Stimulated activated memory B cell treated with anti-CD40 and anti-IgM and Interleukin-4, amounts not matched to agents 10 μg/mL and 1 μg/mL and 100 μg/mL, for 72 hours (primary cell): ENCODE data around the gene ZNF516.
A peak's percentile ranks its signal among the peaks of the same experiment; 100 is the strongest.
"Not testable (repeated sequence)": the region's sequence is repeated elsewhere in the genome, so short reads cannot be mapped to it uniquely, and the experiment has no call there.

Experiments used
- ATAC-seq: fragments of 150-1000 bp; cut with Tn5 transposase; 2 replicates; pipeline ENCODE4 v1.10.0; 2021
- H3K27ac Mint-ChIP-seq: one replicate; pipeline ENCODE4 v1.8.0; 2022; ENCODE audit warnings: mild to moderate bottlenecking, mixed read lengths
- H3K27me3 Mint-ChIP-seq: one replicate; pipeline ENCODE4 v1.8.0; 2022; ENCODE audit warnings: mixed read lengths
- H3K36me3 Mint-ChIP-seq: one replicate; pipeline ENCODE4 v1.8.0; 2022; ENCODE audit warnings: mixed read lengths
- H3K4me1 Mint-ChIP-seq: one replicate; pipeline ENCODE4 v1.8.0; 2022; ENCODE audit warnings: mixed read lengths
- H3K4me3 Mint-ChIP-seq: one replicate; pipeline ENCODE4 v1.8.0; 2022; ENCODE audit warnings: mild to moderate bottlenecking, moderate library complexity, mixed read lengths
- H3K9me3 Mint-ChIP-seq: one replicate; pipeline ENCODE4 v1.8.0; 2022; ENCODE audit warnings: mixed read lengths

Gene ZNF516, protein sequence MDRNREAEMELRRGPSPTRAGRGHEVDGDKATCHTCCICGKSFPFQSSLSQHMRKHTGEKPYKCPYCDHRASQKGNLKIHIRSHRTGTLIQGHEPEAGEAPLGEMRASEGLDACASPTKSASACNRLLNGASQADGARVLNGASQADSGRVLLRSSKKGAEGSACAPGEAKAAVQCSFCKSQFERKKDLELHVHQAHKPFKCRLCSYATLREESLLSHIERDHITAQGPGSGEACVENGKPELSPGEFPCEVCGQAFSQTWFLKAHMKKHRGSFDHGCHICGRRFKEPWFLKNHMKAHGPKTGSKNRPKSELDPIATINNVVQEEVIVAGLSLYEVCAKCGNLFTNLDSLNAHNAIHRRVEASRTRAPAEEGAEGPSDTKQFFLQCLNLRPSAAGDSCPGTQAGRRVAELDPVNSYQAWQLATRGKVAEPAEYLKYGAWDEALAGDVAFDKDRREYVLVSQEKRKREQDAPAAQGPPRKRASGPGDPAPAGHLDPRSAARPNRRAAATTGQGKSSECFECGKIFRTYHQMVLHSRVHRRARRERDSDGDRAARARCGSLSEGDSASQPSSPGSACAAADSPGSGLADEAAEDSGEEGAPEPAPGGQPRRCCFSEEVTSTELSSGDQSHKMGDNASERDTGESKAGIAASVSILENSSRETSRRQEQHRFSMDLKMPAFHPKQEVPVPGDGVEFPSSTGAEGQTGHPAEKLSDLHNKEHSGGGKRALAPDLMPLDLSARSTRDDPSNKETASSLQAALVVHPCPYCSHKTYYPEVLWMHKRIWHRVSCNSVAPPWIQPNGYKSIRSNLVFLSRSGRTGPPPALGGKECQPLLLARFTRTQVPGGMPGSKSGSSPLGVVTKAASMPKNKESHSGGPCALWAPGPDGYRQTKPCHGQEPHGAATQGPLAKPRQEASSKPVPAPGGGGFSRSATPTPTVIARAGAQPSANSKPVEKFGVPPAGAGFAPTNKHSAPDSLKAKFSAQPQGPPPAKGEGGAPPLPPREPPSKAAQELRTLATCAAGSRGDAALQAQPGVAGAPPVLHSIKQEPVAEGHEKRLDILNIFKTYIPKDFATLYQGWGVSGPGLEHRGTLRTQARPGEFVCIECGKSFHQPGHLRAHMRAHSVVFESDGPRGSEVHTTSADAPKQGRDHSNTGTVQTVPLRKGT

DNA sequence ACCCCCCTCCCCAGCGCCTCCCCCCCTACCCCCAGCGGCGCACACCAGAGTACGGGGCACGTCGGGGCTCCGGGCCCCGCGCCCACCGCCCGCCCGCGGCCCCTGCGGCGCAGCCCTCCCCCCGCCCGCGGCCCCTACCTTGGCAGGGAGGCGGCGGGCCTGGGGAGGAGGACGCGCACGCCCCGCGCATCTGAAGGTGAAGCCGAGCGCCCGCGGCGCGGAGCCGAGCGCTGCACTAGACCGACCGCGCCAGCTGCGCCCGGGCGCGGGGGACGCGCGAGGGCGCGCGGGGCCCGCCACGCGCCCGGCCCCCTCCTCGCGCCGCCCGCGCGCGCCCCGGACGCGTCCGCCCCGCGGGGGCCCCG, at the start of gene ZNF516:
Gene ZNF516, minus strand, starts transcription at position 237 of the 365 bp plus-strand sequence. CDS start 52,188 bp downstream, outside the sequence.
- Mint-ChIP-seq H3K4me1 (peaks cover 28% of the 10 kb centered on the region), H3K27ac (peak within 1 kb of the TSS; percentile 89), H3K36me3 (peaks cover 6% of the 10 kb centered on the region), H3K4me3 (peak within 1 kb of the TSS; percentile 91), H3K27me3 (peaks cover 44% of the 10 kb centered on the region), H3K9me3 (peaks cover 2% of the 10 kb centered on the region)
- ATAC-seq: peak; percentile 3

DNA sequence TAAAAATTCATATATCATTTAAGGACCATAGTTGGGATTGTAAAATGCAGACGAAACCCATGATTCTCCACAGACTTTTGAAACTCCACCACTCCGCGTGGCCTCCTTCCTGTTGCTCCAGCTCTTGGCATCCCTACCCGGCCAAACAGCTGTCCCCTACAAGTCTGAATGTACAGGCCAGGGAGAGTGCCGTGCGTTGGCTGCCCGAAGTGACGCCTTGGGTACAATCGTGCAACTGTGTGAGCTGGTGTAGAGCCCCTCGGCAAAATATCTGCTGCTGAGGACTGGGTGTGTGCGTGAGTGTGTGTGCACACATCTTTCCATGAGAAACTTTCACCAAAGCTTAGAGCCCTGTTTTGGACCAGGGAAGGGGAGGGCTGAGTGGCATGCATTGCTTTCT, 43.8 kb upstream of the ZNF516 start:
- Mint-ChIP-seq H3K27ac (no peak overlapping the region), H3K4me1 (no peaks in the 10 kb centered on the region), H3K9me3 (no peaks in the 10 kb centered on the region), H3K4me3 (no peak overlapping the region), H3K27me3 (peaks cover 20% of the 10 kb centered on the region), H3K36me3 (no peaks in the 10 kb centered on the region)
- no peak for ATAC-seq

DNA sequence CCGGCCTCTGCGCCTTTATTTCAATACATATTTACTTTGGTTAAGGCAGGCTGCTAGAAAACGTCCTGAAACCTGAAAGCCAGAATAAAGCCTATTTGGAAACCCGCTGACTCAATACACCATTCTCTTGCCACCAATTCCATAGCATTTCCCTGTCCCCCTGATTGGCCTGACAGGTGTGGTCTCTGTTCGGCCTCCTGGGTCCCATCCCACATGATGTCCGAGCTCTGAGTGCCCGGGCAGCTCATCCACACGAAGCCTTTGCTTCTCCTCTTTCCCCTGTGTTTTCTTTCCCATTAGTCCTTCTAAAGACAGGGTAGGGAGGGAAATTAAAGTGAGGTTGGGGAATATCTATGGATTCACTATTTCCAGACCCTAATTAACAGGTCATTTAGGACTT, 42.6 kb upstream of the ZNF516 start:
- no peak overlapping the region for H3K27ac Mint-ChIP-seq
- H3K36me3 Mint-ChIP-seq: no peaks in the 10 kb centered on the region
- no peak for ATAC-seq
- H3K4me1 Mint-ChIP-seq: no peaks in the 10 kb centered on the region
- no peak overlapping the region for H3K4me3 Mint-ChIP-seq
- H3K9me3 Mint-ChIP-seq: no peaks in the 10 kb centered on the region
- H3K27me3 Mint-ChIP-seq: peaks cover 20% of the 10 kb centered on the region

DNA sequence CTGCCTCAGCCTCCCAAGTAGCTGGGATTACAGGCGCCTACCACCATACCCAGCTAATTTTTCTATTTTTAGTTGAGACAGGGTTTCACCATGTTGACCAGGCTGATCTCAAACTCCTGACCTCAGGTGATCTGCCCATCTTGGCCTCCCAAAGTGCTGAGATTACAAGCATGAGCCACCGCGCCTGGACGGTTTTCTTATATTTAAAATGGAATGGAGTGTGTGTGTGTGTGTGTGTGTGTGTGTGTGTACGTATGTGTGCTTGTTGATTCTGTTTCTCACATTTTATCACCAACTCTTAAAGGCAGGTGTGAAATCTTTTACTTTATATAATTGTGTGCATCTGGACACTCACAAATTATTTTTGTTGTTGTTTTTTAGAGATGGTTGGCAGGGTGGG, 41.6 kb upstream of the ZNF516 start:
- H3K36me3 Mint-ChIP-seq, H3K9me3 Mint-ChIP-seq, H3K4me3 Mint-ChIP-seq, H3K4me1 Mint-ChIP-seq, ATAC-seq, H3K27ac Mint-ChIP-seq: not testable (repeated sequence)
- peaks cover 20% of the 10 kb centered on the region for H3K27me3 Mint-ChIP-seq

DNA sequence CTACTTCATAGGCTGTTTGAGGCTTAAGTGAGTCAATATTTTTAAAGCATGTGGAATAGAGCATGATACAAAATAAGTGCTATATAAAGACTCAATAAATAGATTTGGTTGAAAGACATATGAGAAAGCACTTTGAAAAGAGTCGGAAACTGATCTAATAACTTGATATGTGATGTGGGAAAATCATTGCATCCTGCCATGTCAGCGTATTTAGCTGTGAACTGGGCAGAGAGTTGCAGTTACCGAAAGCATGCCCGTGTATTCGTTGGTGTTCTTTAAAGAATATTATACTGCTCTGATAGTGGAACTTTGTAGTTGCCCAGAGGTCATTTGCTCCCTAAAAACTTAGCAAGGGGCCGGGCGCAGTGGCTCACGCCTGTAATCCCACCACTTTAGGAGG, 37.8 kb upstream of the ZNF516 start:
- Mint-ChIP-seq H3K27ac (no peak overlapping the region), H3K27me3 (peaks cover 30% of the 10 kb centered on the region), H3K4me3 (no peak overlapping the region), H3K36me3 (no peaks in the 10 kb centered on the region), H3K9me3 (no peaks in the 10 kb centered on the region), H3K4me1 (peaks cover 10% of the 10 kb centered on the region)
- no peak for ATAC-seq

DNA sequence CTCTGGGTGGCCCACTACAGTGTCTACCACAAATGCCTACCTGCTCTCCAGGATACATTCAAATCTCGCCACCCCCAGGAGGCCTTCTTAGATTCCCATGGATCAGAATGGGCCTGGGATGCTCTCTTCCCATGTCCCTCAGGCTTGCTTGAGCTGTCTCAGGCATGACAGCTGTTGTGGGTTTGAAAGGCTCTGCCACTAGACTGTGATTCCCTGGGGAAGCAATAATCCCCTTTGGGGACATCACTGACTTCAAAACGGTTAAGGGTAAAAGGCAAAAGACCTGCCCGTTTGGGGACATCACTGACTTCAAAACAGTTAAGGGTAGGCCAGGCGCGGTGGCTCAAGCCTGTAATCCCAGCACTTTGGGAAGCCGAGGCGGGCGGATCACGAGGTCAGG, 35.8 kb upstream of the ZNF516 start:
- peaks cover 10% of the 10 kb centered on the region for H3K4me1 Mint-ChIP-seq
- no peak for ATAC-seq
- no peaks in the 10 kb centered on the region for H3K9me3 Mint-ChIP-seq
- H3K27ac Mint-ChIP-seq: no peak overlapping the region
- no peaks in the 10 kb centered on the region for H3K36me3 Mint-ChIP-seq
- no peak overlapping the region for H3K4me3 Mint-ChIP-seq
- H3K27me3 Mint-ChIP-seq: peaks cover 39% of the 10 kb centered on the region

DNA sequence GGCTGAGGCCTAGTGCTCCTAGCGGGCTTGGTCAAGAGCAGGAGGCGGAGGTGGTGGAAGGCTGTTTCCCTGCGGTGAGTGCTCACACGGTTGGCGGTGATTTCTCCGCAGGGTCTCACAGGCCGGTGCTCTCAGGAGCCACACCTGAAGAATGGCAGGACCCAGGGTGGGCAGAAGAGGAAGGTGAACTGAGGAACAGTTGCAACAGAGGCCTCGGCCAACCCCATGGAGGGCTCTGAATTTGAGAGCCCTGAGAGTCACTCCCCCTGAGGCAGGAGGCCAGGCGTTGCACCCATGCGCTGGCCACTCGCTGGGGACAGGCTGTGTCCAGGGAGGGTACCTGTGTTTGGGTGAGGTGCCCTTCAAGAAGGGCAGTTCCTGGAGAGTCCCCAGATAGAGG, 35.3 kb upstream of the ZNF516 start:
- H3K9me3 Mint-ChIP-seq: no peaks in the 10 kb centered on the region
- H3K4me3 Mint-ChIP-seq: no peak overlapping the region
- H3K27ac Mint-ChIP-seq: no peak overlapping the region
- H3K36me3 Mint-ChIP-seq: no peaks in the 10 kb centered on the region
- H3K4me1 Mint-ChIP-seq: peaks cover 10% of the 10 kb centered on the region
- ATAC-seq: no peak
- peaks cover 39% of the 10 kb centered on the region for H3K27me3 Mint-ChIP-seq

DNA sequence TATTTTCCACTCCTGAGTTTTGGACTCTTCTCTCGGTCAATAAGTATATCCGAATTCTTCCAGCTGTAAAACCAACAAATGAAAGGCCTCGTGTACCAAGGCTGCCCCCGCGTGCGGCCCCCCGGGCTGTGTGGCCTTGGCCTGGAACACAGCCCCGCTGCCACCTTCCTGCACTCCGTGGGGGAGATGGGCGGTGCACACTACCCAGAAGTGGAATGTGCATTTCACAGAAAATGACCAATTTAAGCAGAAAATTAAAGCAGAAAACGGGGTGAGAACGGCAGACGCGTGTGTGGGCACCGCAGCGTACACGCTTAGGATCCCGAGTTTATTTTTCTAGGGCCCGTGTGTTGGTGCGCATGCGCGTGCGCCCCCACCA, 34.4 kb upstream of the ZNF516 start:
- H3K4me1 Mint-ChIP-seq: peaks cover 10% of the 10 kb centered on the region
- ATAC-seq: no peak
- peaks cover 39% of the 10 kb centered on the region for H3K27me3 Mint-ChIP-seq
- no peaks in the 10 kb centered on the region for H3K36me3 Mint-ChIP-seq
- no peaks in the 10 kb centered on the region for H3K9me3 Mint-ChIP-seq
- H3K27ac Mint-ChIP-seq: no peak overlapping the region
- peak overlapping the region; percentile 50 for H3K4me3 Mint-ChIP-seq

DNA sequence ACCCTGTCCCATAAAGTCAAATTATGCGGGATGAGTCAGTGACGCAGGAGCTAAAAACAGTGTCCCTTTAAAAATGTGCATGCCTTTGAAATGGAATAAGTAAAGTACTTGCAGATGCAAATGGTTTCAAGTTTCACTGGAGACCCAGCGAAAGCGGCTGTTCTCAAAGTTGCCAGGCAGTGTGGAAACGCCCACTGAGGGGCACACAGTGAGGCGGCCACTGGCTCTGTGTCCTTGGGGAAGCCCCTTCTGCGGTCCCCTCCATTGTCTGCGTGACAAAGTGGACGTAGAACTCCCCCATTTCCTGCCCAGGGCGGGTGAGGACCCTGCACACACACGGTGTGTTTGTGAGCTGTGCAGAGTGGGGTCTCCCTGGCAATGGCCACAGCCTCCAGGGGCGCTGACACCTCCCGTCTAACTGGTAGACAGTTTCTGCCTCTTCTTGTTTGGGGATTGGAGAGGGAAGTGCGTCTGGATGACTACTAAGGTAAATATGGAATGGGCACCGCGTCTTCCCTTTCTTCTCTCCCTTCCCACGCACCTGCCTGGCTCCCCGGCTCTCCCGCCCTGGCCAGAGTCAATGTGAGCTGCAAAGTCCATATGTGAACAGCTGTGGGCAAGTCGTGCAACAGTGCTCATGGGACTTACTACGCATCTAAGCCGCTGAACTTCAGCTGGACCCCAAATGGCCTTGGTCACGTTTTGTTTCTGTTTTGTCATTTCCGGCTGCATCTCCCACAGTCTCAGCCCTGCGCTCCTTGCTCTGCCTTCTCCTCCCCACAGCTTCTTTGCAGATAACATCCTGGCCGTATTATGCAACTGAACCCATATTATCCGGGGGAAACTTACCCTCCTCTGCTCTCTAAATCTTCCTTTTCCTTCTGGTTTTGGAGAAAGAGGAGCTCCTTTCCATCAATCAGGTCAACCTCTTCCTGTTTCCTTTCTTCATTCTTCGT, 33.7 kb upstream of the ZNF516 start:
- Mint-ChIP-seq H3K4me1 (peaks cover 10% of the 10 kb centered on the region), H3K9me3 (no peaks in the 10 kb centered on the region), H3K36me3 (no peaks in the 10 kb centered on the region), H3K27me3 (peaks cover 39% of the 10 kb centered on the region), H3K27ac (no peak overlapping the region), H3K4me3 (peak overlapping the region; percentile 50)
- peak; percentile 47 for ATAC-seq

DNA sequence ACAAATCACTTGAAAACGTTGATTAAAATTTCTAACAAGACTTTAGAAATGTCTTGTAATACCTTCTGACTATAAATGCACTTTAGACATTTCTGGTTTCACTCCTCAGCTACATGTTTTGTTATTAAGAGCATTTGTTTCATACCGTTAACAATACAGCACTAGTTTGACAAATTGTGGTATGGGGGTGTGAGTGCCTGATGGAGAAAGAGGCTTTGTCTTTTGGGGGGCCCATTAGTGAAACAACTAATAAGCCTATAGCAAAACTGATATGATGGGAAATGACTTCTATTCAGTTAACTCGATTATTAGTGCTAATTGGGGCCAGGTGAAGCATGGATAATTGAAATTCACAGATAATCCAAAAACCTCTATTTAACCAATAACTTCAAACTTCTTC, 30.9 kb upstream of the ZNF516 start:
- H3K9me3 Mint-ChIP-seq: no peaks in the 10 kb centered on the region
- peaks cover 15% of the 10 kb centered on the region for H3K4me1 Mint-ChIP-seq
- no peak overlapping the region for H3K27ac Mint-ChIP-seq
- H3K27me3 Mint-ChIP-seq: peaks cover 39% of the 10 kb centered on the region
- no peak for ATAC-seq
- H3K4me3 Mint-ChIP-seq: no peak overlapping the region
- no peaks in the 10 kb centered on the region for H3K36me3 Mint-ChIP-seq

DNA sequence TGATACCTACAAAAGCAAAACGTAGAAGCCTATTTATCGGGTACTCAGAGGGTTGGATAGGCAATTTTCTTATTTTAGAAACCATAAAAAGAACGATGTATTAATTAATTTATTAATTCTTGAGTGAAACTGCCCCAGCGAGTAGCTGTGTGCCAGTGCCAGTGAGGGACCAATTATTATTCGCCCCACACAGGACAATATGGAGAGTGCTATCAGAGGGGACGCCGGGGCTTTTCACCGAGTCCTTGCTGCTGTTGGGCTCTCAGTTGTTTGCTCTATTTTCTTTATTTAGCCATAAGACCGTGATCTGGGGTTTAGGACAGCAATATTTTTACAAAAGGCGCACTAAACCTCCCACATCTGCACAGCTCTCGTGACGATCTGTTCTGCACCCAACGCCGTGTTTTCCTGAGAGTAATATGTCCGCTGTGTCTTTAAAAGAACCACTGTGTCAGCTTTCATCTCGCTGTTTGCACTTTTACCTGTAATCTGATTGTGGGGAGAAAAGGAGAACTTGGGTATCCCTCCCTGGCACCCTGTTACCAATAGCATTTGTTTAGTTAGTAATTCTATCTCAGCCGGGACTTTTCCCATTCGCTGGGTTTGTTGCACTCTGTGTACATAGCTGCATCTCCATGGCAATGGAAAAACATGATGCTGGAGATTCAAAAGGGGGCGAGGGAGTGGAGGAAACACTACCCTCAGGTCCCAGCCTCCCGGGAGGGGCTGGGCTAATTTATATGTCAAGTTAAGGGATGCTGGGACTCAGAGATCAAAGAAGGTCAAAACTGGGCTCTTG, 30.1 kb upstream of the ZNF516 start:
- Mint-ChIP-seq H3K9me3 (no peaks in the 10 kb centered on the region), H3K4me3 (no peak overlapping the region), H3K4me1 (peaks cover 15% of the 10 kb centered on the region), H3K27ac (peak overlapping the region; percentile 4), H3K36me3 (no peaks in the 10 kb centered on the region), H3K27me3 (peaks cover 38% of the 10 kb centered on the region)
- no peak for ATAC-seq

DNA sequence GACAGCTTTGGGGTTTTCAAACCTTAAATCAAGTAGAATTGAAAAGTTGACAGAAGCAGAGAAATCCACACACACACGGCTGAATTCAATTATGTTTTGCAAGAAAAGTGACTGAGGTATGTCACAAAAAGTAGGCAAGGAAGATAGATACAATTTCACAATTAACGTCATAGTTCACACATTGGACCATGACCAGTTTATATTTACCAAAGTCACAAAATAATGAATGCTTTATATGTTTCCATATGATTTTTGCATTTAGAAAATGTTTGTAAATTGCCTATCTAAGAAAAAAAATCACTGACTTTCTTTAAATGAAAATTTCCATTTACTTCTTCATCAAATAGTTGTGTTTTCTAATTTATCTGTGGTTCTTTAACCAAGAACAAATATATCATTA, 29.4 kb upstream of the ZNF516 start:
- H3K9me3 Mint-ChIP-seq: no peaks in the 10 kb centered on the region
- H3K4me1 Mint-ChIP-seq: peaks cover 15% of the 10 kb centered on the region

DNA sequence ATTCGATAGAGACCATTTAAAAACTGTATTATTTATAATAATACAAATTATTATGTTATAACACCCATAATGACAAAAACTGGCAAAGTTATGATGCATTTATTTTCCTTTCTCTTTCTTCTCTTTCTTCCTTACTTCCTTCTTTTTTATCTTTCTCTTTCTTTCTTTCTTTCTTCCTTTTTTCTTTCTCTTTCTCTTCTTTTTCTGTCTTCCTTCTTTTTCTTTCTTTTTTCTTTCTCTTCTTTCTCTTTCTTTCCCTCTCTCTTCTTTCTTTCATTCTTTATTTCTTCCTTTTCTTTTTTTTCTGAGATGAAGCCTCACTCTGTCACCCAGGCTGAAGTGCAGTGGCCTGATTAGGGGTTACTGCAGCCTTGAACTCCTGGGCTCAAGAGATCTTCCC, 27.5 kb upstream of the ZNF516 start:
- ATAC-seq: no peak
- Mint-ChIP-seq H3K9me3 (no peaks in the 10 kb centered on the region), H3K36me3 (no peaks in the 10 kb centered on the region), H3K4me1 (peaks cover 16% of the 10 kb centered on the region), H3K27ac (peak overlapping the region; percentile 9), H3K4me3 (no peak overlapping the region), H3K27me3 (peaks cover 24% of the 10 kb centered on the region)

More for the DNA sequence above, 29.4 kb upstream of the ZNF516 start:
- Mint-ChIP-seq H3K27ac (no peak overlapping the region), H3K27me3 (peaks cover 32% of the 10 kb centered on the region), H3K36me3 (no peaks in the 10 kb centered on the region), H3K4me3 (no peak overlapping the region)
- no peak for ATAC-seq

DNA sequence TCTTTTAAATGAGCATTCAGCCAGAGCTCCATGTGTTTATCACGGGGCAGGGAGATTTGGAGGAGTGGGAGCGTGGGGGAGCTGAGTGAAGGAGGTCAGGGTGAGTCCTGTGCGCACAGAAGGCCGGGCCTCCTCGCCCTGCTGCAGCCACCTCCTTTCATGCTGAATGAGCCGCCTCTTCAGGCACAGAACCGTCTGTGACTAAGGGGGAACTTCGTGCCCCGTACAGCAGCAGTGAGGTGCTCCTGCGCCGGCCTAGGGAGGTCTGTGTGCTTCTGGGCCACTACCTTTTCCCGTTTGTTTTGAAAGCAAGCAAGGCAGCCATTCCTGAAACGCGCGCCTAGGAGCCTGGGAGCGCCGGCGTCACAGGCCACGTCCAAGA, 27.1 kb upstream of the ZNF516 start:
- H3K27me3 Mint-ChIP-seq: peaks cover 19% of the 10 kb centered on the region
- no peaks in the 10 kb centered on the region for H3K9me3 Mint-ChIP-seq
- H3K36me3 Mint-ChIP-seq: no peaks in the 10 kb centered on the region

More for the DNA sequence above, 27.1 kb upstream of the ZNF516 start:
- H3K4me3 Mint-ChIP-seq: no peak overlapping the region
- no peak for ATAC-seq
- peaks cover 16% of the 10 kb centered on the region for H3K4me1 Mint-ChIP-seq
- H3K27ac Mint-ChIP-seq: peak overlapping the region; percentile 9
